GM19467 (cell line): ENCODE measurements around the gene ASS1.

Experiments
- ATAC-seq: cut with Tn5 transposase; IDR thresholded peaks from one replicate; pipeline ENCODE4 v1.9.1; 2021; ENCODE audit warnings: mild to moderate bottlenecking, moderate library complexity; ENCODE audit not compliant: unreplicated experiment

The ASS1 gene

DNA sequence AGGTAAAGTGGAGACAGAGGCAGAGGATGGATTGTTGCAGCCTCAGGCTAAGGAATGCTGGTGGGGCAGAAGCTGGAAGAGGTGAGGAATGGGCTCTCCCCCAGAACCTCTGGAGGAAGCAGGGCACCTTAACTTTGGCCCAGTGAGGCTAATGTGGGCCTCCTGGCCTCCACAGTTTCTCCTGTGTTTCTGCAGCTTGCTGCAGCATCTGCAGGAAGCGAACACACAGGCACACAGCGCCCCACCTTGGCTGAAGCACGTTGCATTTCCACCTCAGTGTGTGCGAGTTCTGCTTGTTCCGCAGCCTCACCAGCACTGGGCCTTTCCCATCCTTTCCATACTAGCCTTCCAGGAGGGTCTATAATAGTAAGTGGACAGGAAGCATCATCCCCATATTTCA lies 27.2 kb upstream of the ASS1 start:
- ATAC-seq = no peak

DNA sequence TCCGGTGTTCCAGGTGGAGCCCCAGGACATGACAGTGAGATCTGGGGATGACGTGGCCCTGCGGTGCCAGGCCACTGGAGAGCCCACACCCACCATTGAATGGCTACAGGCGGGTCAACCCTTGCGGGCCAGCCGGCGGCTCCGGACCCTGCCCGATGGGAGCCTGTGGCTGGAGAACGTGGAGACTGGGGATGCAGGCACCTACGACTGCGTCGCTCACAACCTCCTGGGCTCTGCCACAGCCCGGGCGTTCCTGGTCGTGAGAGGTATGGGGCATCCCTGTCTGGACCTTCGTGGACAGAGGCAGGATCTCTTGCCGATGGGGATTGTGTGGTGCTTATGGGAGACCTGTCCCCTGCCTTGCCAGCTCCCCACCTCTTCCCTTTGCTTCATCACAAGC lies 26.0 kb upstream of the ASS1 start:
- ATAC-seq = no peak

GRCh38 chr9:130419521-130420035 lies 25.2 kb upstream of the ASS1 start:
- no peak for ATAC-seq

DNA sequence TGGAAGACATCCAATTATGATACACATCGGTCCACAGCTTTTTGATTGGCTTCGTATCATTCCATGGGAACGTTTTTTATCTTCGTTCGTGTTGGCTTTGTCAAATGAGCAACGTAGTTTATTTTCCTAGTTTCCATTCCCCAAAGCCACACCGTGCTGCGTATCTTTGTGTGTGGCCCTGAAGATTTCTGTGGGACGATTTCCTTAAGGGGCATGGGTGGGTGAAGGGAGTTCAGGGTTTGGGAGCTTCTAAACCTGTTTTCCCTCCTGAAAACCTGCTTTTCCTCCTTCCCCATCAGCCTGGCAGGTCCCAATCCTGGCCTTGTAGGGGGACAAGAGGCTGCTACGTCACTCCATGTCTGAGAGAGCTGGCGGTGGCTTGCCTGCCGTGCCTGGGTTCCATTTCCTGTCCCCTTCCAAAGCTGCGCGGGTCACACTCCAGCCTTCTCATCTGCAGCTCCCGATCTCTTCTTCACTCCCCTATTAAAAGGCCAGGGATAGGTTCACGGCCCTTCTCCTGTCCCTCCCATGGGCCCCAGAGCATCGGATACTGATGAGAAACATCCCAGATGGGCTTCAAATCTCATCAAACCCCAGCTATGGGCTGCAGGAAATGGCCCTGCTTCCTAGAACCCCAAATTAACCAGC lies 23.5 kb upstream of the ASS1 start:
- ATAC-seq = no peak

GRCh38 chr9:130421802-130422276 lies 22.9 kb upstream of the ASS1 start:
- ATAC-seq = no peak

DNA sequence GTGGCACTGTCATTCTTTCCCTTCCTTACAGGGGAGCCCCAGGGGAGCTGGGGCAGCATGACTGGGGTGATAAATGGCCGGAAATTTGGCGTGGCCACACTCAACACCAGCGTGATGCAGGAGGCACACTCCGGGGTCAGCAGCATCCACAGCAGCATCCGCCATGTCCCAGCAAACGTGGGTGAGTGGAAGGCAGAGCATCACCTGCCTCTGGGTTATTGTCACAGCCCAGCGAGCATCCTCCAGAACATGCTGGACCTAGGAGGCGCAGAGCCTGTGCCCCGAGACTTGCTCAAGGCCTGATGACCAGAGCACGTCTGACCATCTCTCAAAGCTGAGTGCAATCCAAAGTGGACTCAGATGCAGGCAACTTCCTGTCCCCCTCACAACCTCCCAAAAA lies 22.2 kb upstream of the ASS1 start:
- no peak for ATAC-seq

- ATAC-seq = no peak
Measured at GRCh38 chr9:130423272-130423671, 21.5 kb upstream of the ASS1 start.

DNA sequence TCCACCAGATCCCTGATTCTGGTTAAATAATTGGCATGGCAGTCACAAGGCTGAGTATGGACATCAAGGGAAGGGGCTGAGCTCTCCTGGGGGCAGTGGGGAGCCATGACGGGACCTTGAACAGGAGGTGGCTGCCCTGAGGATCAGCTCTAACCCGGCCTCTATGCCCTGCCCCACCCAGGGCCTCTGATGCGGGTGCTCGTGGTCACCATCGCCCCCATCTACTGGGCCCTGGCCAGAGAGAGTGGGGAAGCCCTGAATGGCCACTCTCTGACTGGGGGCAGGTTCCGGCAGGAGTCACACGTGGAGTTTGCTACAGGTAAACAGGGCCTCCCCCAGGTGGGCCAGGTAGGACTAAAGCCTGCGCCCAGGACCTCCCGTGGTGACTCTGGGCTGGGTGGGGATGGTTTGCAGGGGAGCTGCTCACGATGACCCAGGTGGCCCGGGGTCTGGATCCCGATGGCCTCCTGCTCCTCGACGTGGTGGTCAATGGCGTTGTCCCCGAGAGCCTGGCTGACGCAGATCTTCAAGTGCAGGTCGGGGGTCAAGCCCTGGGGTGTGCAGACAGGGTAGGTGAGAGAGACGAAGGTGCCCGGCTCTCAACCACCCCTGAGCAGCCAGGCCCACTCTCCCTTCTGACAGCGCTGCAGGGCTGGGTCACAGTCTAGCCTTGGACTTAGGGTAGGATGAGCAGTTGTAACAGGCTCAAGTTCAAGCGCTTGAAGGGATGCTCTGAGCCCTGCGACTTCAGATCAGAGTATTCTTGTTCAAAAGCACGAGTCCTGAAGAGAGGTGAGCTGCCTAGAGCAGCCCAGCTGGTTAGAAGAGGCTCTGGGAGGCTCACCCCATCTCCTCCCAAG lies 19.9 kb upstream of the ASS1 start:
- ATAC-seq = no peak

- ATAC-seq = no peak
Measured at GRCh38 chr9:130425741-130426466, 18.9 kb upstream of the ASS1 start.

GRCh38 chr9:130426467-130426773 lies 18.3 kb upstream of the ASS1 start:
- no peak for ATAC-seq

- no peak for ATAC-seq
Measured at GRCh38 chr9:130426883-130427282, 17.9 kb upstream of the ASS1 start.

DNA sequence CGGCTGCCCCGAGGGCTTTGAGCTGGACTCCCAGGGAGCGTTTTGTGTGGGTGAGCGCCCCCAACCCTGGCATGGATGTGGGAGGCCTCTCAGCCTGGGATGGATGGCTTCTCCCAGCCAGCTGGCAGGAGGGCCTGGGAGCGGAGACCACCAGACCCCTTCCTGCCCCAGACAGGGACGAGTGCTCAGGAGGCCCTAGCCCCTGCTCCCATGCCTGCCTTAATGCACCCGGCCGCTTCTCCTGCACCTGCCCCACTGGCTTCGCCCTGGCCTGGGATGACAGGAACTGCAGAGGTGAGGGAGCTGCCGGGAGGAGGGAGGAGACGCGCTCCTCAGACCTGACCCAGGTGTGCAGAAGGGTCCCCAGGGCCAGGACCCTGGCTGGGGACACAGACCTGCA lies 17.4 kb upstream of the ASS1 start:
- ATAC-seq = no peak

GRCh38 chr9:130428086-130428665 lies 16.6 kb upstream of the ASS1 start:
- ATAC-seq = no peak

DNA sequence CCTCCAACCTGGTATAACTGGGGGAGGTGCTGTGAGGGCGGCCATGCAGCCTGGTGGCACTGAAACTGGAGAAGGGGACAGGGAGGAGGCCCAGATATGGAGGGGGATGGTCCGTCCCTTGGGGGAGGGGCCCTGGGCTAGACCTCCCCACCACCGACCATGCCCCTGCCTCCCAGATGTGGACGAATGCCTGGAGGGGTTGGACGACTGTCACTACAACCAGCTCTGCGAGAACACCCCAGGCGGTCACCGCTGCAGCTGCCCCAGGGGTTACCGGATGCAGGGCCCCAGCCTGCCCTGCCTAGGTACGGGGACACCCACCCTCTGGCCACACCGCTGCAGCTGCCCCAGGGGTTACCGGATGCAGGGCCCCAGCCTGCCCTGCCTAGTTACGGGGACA lies 15.4 kb upstream of the ASS1 start:
- ATAC-seq = no peak

DNA sequence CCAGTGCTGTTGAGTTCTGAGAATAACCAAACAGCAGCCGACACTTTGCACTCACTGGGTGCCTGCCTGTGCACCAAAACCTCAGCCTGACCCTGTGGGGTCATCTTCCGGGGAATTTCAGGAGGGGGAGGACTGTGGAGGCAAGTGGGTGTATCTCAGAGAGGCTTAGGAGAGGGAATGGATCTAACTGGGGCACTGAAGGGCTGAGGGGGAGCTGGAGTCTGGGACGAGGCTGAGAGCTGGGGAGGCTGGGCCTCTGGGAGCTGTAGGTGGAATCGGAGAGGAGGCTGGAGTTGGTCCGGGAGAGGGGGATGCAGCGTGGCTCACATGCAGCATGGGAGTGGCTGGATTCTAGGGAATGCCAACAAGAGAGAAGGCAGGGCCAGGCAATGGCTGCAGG lies 14.9 kb upstream of the ASS1 start:
- no peak for ATAC-seq

DNA sequence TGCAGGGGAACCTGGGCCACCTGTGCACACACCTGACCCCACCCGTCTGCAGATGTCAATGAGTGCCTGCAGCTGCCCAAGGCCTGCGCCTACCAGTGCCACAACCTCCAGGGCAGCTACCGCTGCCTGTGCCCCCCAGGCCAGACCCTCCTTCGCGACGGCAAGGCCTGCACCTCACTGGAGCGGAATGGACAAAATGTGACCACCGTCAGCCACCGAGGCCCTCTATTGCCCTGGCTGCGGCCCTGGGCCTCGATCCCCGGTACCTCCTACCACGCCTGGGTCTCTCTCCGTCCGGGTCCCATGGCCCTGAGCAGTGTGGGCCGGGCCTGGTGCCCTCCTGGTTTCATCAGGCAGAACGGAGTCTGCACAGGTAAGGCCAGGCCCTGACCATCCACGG lies 14.5 kb upstream of the ASS1 start:
- no peak for ATAC-seq

- no peak for ATAC-seq
Measured at GRCh38 chr9:130430734-130431535, 13.8 kb upstream of the ASS1 start.

DNA sequence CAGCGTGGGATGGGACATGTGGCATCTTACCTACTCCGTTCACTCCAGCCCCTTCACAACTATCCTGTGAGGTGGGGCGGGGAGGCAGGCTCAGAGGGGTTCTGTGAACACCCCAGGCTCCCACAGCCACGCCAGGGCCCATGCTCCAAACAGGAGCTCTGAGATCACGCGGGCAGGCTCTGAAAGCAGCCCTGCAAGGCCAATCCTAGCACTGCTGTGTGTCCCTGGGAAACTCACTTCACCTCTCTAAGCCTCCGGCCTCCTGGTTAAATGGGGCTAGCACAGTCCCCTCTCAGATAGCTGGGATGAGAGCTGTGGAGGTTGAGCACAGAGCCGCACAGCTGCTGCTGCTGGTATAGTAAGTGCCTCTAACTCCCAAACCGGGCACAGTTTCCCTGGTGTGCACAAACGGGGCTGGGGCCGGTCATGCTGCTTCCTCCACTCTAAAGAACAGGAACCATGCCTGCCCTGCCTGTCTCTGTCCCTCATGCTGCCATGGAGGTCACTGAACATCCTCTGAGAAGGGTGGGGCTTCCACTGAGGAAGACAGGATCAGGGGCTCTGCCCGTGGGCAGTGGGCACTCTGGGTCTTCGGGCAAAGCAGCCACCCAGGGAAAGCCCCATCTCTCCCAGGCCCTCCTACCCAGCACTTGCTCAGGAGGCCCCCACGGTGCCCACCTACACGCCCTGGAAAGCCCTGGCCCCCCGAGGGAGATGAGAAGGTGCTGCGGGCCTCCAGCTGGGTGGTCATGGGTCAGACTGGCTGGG lies 13.0 kb upstream of the ASS1 start:
- no peak for ATAC-seq

GRCh38 chr9:130432362-130432761 lies 12.4 kb upstream of the ASS1 start:
- ATAC-seq = no peak

DNA sequence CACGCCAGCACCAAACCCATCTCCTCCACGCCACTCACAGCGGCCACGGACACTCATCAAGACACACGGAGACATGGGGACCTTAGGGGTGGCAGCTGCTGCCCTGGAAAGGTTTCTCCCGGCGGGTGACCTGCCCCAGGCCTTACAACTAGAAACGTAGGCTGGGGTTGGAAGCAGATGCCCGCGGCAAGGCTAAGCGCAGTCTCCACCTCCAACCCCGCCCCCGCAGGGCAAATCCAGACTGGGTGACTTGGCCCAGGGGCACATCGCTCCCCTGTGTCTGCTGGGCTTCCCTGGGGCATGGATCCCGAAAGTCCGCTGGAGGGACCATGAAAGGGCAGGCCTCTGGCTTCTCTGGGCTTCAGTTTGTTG lies 12.0 kb upstream of the ASS1 start:
- no peak for ATAC-seq
